HepG2 (cell line): ENCODE results near the gene EMC9. TPM values are rescaled to one million over a fixed set of nuclear protein-coding genes. Genes with fewer than 3 reads are reported as not detected.

Experiments used
- CAMTA2 ChIP-seq: sonication (generic); formaldehyde crosslinking; IDR thresholded peaks from 2 replicates; pipeline ENCODE4 v1.4.0; 2020; ENCODE audit warnings: mild to moderate bottlenecking, missing genetic modification reagents, borderline replicate concordance
- CCDC6 ChIP-seq: sonication (generic); formaldehyde crosslinking; IDR thresholded peaks from 2 replicates; pipeline ENCODE4 v1.8.1; 2022; ENCODE audit warnings: mild to moderate bottlenecking, missing genetic modification reagents, moderate library complexity
- CHD4 ChIP-seq: fragments of 200-600 bp; sonication (generic); IDR thresholded peaks from 2 replicates; pipeline ENCODE4 v1.7.0; 2017; ENCODE audit warnings: mild to moderate bottlenecking, low read length, borderline replicate concordance
- ELF3 ChIP-seq: IDR thresholded peaks from 2 replicates; pipeline ENCODE4 v1.6.1; 2016; ENCODE audit warnings: missing genetic modification reagents, missing compliant biosample characterization
- HDAC1 ChIP-seq: sonication (generic); formaldehyde crosslinking; IDR thresholded peaks from 2 replicates; pipeline ENCODE4 v1.5.1; 2020; ENCODE audit warnings: mild to moderate bottlenecking, missing genetic modification reagents
- HNRNPK ChIP-seq: fragments of 200-400 bp; formaldehyde crosslinking; IDR thresholded peaks from 2 replicates; pipeline ENCODE4 v1.6.1; 2018; ENCODE audit warnings: low read length, low read depth, moderate library complexity, mild to moderate bottlenecking; ENCODE audit not compliant: poor library complexity, severe bottlenecking
- KAT8 ChIP-seq: IDR thresholded peaks from 2 replicates; pipeline ENCODE4 v1.6.1; 2016; ENCODE audit warnings: missing genetic modification reagents, missing compliant biosample characterization
- MATR3 ChIP-seq: sonication (generic); formaldehyde crosslinking; IDR thresholded peaks from 2 replicates; pipeline ENCODE4 v1.4.0; 2020; ENCODE audit warnings: missing genetic modification reagents
- SMAD1 ChIP-seq: sonication (generic); formaldehyde crosslinking; IDR thresholded peaks from 2 replicates; pipeline ENCODE4 v1.4.0; 2020; ENCODE audit warnings: missing genetic modification reagents, low read depth, mild to moderate bottlenecking, borderline replicate concordance
- SMARCE1 ChIP-seq: fragments of 450-650 bp; IDR thresholded peaks from 2 replicates; pipeline ENCODE4 v1.6.1; 2017; ENCODE audit warnings: borderline replicate concordance
- SRSF9 ChIP-seq: fragments of 200-400 bp; formaldehyde crosslinking; IDR thresholded peaks from 2 replicates; pipeline ENCODE4 v1.6.1; 2018; ENCODE audit warnings: borderline replicate concordance, mild to moderate bottlenecking, low read depth, low read length; ENCODE audit not compliant: insufficient read depth, poor library complexity, severe bottlenecking
- TEF ChIP-seq: sonication (generic); formaldehyde crosslinking; IDR thresholded peaks from 2 replicates; pipeline ENCODE4 v1.5.0; 2020; ENCODE audit warnings: missing genetic modification reagents
- ZBTB26 ChIP-seq: IDR thresholded peaks from 2 replicates; pipeline ENCODE4 v1.6.1; 2016; ENCODE audit warnings: missing compliant biosample characterization, missing genetic modification reagents, borderline replicate concordance
- ZNF136 ChIP-seq: sonication (generic); formaldehyde crosslinking; IDR thresholded peaks from 2 replicates; pipeline ENCODE4 v1.8.1; 2022; ENCODE audit warnings: low read depth, mild to moderate bottlenecking, moderate library complexity, missing genetic modification reagents
- ZNF232 ChIP-seq: sonication (generic); formaldehyde crosslinking; IDR thresholded peaks from 2 replicates; pipeline ENCODE4 v1.4.0; 2020; ENCODE audit warnings: missing genetic modification reagents, borderline replicate concordance
- ZNF235 ChIP-seq: sonication (generic); formaldehyde crosslinking; IDR thresholded peaks from 2 replicates; pipeline ENCODE4 v1.8.1; 2023; ENCODE audit warnings: mild to moderate bottlenecking, missing genetic modification reagents, borderline replicate concordance
- ZNF572 ChIP-seq: sonication (generic); formaldehyde crosslinking; IDR thresholded peaks from 2 replicates; pipeline ENCODE4 v1.5.1; 2020; ENCODE audit warnings: mild to moderate bottlenecking, missing genetic modification reagents
- ZNF652 ChIP-seq: IDR thresholded peaks from 2 replicates; pipeline ENCODE4 v1.6.1; 2016; ENCODE audit warnings: low read depth, borderline replicate concordance
- polyA plus RNA-seq, 8 experiments: library from polyadenylated mRNA; depleted of rRNA in 3 of 8; stranded (reverse) in 7 of 8; unstranded in 1 of 8; fragments of >200 nt; fragmentation: Illumina TruSeq in 4 of 8; extraction: Trizol in 4 of 8; gene quantifications; 2 replicates each; pipeline versions ENCODE4 v1.2.1 to v1.2.3, GENCODE V29; 2011 to 2016; ENCODE audit warnings: low read depth in 4 of 8, missing spikeins in 1 of 8, mixed read lengths in 1 of 8; ENCODE audit not compliant: insufficient read depth in 1 of 8
- total RNA-seq, 5 experiments: library from RNA; depleted of rRNA; stranded (reverse); fragments of >200 nt; fragmentation: Illumina TruSeq; extraction: Trizol; gene quantifications; 2 replicates each; pipeline ENCODE4 v1.2.3, GENCODE V29; 2016; ENCODE audit warnings: low read depth in 1 of 5
- TF ChIP-seq, protein P1 (sequence below): sonication (generic); formaldehyde crosslinking; IDR thresholded peaks from 2 replicates; pipeline ENCODE4 v1.5.0; 2020; ENCODE audit warnings: mild to moderate bottlenecking, missing genetic modification reagents
- TF ChIP-seq, protein P2 (sequence below): sonication (generic); formaldehyde crosslinking; IDR thresholded peaks from 2 replicates; pipeline ENCODE4 v1.8.0; 2022; ENCODE audit warnings: missing genetic modification reagents, mild to moderate bottlenecking, borderline replicate concordance
- TF ChIP-seq, protein P3 (sequence below): sonication (generic); formaldehyde crosslinking; IDR thresholded peaks from 2 replicates; pipeline ENCODE4 v1.4.0; 2020; ENCODE audit warnings: missing genetic modification reagents
- TF ChIP-seq, protein P4 (sequence below): sonication (generic); formaldehyde crosslinking; IDR thresholded peaks from 2 replicates; pipeline ENCODE4 v1.4.0; 2020; ENCODE audit warnings: missing genetic modification reagents, low read depth, mild to moderate bottlenecking, borderline replicate concordance

The EMC9 gene
- total and polyA plus RNA-seq, 2 of the 13 experiments (the other 11 are each of a cell fraction or from before 2014, with no cell fraction given): 60.5 to 78.7 TPM

- no peak for TF ChIP-seq CCDC6
- no peak for TF ChIP-seq ZNF652
- no peak for TF ChIP-seq CAMTA2 (CRISPR knock-in tag)
- TF ChIP-seq SMAD1 (CRISPR knock-in tag): peak; percentile 14; the same call in 1 of the 2 replicates
- no peak for TF ChIP-seq SRSF9
- TF ChIP-seq ZNF232 (CRISPR knock-in tag): no peak
- TF ChIP-seq MATR3 (CRISPR knock-in tag): 0 out of 2 replicates have a peak, but pooled peaks have one; percentile 64
- no peak for TF ChIP-seq SMARCE1
- TF ChIP-seq CHD4: peak; percentile 71; the same call in 1 of the 2 replicates
- TF ChIP-seq, protein P1, sequence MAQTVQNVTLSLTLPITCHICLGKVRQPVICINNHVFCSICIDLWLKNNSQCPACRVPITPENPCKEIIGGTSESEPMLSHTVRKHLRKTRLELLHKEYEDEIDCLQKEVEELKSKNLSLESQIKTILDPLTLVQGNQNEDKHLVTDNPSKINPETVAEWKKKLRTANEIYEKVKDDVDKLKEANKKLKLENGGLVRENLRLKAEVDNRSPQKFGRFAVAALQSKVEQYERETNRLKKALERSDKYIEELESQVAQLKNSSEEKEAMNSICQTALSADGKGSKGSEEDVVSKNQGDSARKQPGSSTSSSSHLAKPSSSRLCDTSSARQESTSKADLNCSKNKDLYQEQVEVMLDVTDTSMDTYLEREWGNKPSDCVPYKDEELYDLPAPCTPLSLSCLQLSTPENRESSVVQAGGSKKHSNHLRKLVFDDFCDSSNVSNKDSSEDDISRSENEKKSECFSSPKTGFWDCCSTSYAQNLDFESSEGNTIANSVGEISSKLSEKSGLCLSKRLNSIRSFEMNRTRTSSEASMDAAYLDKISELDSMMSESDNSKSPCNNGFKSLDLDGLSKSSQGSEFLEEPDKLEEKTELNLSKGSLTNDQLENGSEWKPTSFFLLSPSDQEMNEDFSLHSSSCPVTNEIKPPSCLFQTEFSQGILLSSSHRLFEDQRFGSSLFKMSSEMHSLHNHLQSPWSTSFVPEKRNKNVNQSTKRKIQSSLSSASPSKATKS (CRISPR knock-in tag): no peak
- TF ChIP-seq, protein P2, sequence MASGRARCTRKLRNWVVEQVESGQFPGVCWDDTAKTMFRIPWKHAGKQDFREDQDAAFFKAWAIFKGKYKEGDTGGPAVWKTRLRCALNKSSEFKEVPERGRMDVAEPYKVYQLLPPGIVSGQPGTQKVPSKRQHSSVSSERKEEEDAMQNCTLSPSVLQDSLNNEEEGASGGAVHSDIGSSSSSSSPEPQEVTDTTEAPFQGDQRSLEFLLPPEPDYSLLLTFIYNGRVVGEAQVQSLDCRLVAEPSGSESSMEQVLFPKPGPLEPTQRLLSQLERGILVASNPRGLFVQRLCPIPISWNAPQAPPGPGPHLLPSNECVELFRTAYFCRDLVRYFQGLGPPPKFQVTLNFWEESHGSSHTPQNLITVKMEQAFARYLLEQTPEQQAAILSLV (CRISPR knock-in tag): 0 out of 2 replicates have a peak, but pooled peaks have one; percentile 17
- TF ChIP-seq, protein P3, sequence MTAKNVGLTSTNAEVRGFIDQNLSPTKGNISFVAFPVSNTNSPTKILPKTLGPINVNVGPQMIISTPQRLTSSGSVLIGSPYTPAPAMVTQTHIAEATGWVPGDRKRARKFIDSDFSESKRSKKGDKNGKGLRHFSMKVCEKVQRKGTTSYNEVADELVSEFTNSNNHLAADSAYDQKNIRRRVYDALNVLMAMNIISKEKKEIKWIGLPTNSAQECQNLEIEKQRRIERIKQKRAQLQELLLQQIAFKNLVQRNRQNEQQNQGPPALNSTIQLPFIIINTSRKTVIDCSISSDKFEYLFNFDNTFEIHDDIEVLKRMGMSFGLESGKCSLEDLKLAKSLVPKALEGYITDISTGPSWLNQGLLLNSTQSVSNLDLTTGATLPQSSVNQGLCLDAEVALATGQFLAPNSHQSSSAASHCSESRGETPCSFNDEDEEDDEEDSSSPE: no peak
- TF ChIP-seq, protein P4, sequence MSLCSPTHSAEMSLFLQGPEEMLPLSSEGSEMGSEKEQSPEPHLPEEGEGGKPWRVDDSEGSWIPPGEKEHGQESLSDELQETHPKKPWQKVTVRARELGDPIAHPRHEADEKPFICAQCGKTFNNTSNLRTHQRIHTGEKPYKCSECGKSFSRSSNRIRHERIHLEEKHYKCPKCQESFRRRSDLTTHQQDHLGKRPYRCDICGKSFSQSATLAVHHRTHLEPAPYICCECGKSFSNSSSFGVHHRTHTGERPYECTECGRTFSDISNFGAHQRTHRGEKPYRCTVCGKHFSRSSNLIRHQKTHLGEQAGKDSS: no peak; the same call in 1 of the 2 replicates
- TF ChIP-seq ELF3 (CRISPR knock-in tag): no peak
- TF ChIP-seq ZNF235 (CRISPR knock-in tag): no peak
- no peak; the same call in 1 of the 2 replicates for TF ChIP-seq ZBTB26 (CRISPR knock-in tag)
- TF ChIP-seq HNRNPK: no peak
- no peak for TF ChIP-seq TEF (CRISPR knock-in tag)
- no peak for TF ChIP-seq ZNF572
- no peak for TF ChIP-seq HDAC1
- TF ChIP-seq KAT8: no peak
- TF ChIP-seq ZNF136 (CRISPR knock-in tag): no peak
Observed at GRCh38 chr14:24093207-24093900, 48.0 kb downstream of the EMC9 start (continued).
